ENCODE data around the gene PFKL.

The PFKL gene

GRCh38 chr21:44314561-44314960, 14.7 kb downstream of the PFKL start:
- no peak for DNase-seq

GRCh38 chr21:44315691-44316203, 15.9 kb downstream of the PFKL start:
- DNase-seq: no peak

- no peak for DNase-seq
Measured at GRCh38 chr21:44316277-44316900, 16.5 kb downstream of the PFKL start.

GRCh38 chr21:44317241-44317782, 17.5 kb downstream of the PFKL start:
- DNase-seq: no peak

- DNase-seq: no peak
Measured at GRCh38 chr21:44317871-44318270, 18.0 kb downstream of the PFKL start.

- DNase-seq: no peak
Measured at GRCh38 chr21:44318489-44319285, 18.8 kb downstream of the PFKL start.

GRCh38 chr21:44319407-44320065, 19.7 kb downstream of the PFKL start:
- no peak for DNase-seq

- no peak for DNase-seq
Measured at GRCh38 chr21:44320847-44321246, 21.0 kb downstream of the PFKL start.

- no peak for DNase-seq
Measured at GRCh38 chr21:44321846-44322450, 22.1 kb downstream of the PFKL start.

- DNase-seq: no peak
Measured at GRCh38 chr21:44322621-44323325, 22.9 kb downstream of the PFKL start.

- DNase-seq: no peak
Measured at GRCh38 chr21:44323591-44323990, 23.7 kb downstream of the PFKL start.

GRCh38 chr21:44324106-44324853, 24.4 kb downstream of the PFKL start:
- DNase-seq: no peak

- DNase-seq: no peak
Measured at GRCh38 chr21:44324854-44325107, 24.9 kb downstream of the PFKL start.

GRCh38 chr21:44325386-44326271, 25.8 kb downstream of the PFKL start:
- DNase-seq: no peak

GRCh38 chr21:44326272-44326647, 26.4 kb downstream of the PFKL start:
- DNase-seq: no peak

- DNase-seq: no peak
Measured at GRCh38 chr21:44326716-44327602, 27.1 kb downstream of the PFKL start.

- DNase-seq: no peak
Measured at GRCh38 chr21:44327603-44327974, 27.7 kb downstream of the PFKL start.

GRCh38 chr21:44328242-44328895, 28.5 kb downstream of the PFKL start:
- DNase-seq: no peak
